NCI-H510A (cell line): ENCODE data around the gene NOLC1.

Source experiments
- DNase-seq: peaks from one replicate; lab custom pipeline; 2025; lab: John Stamatoyannopoulos, UW

NOLC1 gene

GRCh38 chr10:102121739-102122372 is 30.3 kb upstream of the NOLC1 start:
- DNase-seq = no peak

GRCh38 chr10:102122450-102122849 is 29.7 kb upstream of the NOLC1 start:
- DNase-seq = no peak

DNA sequence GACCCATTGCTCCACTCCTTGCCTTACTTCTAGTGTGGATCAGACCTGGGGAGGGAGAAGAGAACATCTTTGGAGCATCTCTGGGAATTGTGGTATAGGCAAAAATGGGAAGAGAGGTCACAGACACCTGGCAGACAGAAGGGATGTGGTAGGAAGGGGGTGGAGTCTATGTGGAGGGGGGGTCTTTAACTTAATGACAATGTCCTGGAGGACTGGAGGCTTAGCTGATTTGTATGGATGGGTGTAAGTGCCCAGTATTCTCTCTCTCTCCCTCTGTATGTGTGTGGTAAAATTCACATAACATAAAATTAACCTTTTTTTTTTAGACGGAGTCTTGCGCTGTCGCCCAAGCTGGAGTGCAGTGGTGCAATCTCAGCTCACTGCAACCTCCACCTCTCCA is 29.0 kb upstream of the NOLC1 start:
- no peak for DNase-seq

DNA sequence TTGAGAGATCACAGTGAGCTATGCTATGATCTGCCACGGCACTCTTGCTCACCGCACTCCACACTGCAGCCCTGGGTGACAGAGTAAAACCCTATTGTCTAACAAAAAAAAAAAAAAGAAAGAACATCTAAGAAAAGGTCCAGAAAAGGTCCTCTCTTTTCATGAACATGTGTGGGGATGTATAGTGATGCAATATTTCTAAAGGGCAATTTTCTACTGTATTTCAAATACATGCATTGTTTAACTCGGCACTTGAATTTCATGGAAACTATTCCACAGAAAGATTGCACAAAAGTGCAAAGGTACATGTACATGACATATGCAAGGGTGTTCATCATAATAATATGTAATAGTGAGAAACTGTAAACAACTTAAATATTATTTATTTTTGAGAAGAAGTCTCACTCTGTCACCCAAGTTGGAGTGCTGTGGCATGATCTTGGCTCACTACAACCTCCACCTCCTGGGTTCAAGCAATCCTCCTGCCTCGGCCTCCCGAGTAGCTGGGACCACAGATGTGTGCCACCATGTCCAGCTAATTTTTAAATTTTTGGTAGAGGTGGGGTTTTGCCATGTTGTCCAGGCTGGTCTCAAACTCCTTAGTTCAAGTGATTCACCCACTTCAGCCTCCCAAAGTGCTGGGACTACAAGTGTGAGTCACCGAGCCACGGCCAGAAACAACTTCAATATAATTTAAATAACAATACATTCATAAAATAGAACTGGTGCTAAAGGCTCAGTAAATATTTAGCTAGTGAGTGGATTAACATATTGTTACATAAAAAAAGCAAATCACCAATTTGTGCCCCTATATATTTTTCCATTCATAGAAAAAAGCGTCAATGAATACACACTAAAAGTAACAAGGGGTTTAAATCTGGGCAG is 20.7 kb upstream of the NOLC1 start:
- DNase-seq = no peak

DNA sequence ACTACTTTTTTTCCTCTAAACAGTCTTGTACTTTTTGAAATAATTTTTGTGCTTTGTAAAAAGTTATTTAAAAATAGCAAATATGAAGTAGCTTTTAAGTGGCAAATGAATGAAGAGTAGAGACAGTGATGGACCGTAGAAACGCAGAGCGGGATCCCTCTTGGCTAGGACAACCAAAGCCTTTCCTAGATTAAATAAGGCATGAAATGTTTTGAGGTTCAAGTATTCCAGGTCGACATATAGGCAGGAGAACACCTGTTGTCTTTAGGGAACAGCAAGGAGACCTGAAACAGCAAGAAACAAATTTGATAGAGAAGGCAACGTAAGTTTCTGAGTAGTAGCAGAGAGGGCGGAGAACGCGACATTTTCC is 20.0 kb upstream of the NOLC1 start:
- no peak for DNase-seq

- DNase-seq = peak; percentile 97
These were observed 19.4 kb upstream of the NOLC1 start, which contains the start of gene PPRC1 for GRCh38 chr10:102132563-102133372. Gene PPRC1 (plus strand): TSS chr10:102133040. CDS start chr10:102133069, 29 bp downstream.

DNA sequence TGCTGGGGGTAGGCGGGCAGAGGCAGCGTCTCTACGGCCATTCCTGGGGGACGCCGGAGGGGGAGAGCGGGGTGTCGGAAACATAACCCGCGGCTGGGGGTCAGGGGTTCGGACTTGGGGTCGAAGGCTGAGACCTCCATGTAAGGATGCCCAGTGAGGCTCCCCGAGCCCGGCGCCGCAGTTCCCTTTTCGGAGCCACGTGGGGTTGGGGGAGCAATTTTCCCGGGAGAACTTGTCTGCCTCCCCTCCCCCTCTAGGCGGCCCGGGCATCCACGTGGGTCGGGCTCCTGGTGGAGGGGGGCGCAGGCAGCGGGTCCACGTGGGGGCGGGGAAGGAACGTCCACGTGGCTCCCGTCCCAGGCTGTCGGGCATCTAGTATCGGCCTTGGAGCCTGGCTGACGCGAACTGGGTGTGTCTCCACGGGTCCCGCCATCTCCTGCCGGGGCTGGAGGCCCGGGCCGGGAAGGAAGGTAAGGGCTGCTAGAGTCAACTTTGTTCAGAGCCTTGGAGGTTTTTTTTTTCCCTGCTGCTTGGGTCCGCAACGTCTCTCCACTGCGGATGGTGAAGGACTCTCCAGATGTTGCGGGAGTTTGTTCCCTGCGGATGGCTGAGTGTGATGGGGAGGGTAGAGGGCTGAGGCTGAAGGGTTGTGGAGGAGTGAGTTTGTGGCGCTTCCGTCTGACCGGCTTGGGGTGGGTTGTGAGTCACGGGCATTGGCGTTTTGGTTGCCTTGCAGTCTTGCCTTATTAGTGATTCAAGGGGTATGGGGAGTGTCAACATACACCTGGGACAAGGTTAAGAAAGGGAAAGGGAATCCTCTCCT is 18.6 kb upstream of the NOLC1 start:
- no peak for DNase-seq

DNA sequence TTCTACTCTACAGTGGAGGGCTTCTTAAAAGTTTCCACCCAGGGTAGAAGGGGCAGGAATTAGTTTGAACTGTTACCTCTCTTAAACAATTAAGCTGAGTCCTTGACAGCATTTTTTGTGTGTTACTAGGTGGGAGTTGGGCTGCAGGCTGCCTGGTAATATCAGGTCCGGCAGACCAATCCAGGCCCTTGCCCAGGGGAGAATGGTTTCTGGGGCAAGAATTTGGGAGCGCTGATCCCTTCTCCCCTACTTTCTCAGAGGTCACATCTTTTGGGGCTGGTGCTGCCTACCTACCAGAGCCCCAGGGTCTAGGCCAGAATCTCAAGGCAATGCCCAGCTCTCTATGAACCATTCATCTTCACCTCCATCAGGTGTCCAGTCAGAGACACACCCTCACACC is 17.8 kb upstream of the NOLC1 start:
- DNase-seq = no peak

GRCh38 chr10:102135956-102136526 is 16.1 kb upstream of the NOLC1 start:
- peak; percentile 71 for DNase-seq

DNA sequence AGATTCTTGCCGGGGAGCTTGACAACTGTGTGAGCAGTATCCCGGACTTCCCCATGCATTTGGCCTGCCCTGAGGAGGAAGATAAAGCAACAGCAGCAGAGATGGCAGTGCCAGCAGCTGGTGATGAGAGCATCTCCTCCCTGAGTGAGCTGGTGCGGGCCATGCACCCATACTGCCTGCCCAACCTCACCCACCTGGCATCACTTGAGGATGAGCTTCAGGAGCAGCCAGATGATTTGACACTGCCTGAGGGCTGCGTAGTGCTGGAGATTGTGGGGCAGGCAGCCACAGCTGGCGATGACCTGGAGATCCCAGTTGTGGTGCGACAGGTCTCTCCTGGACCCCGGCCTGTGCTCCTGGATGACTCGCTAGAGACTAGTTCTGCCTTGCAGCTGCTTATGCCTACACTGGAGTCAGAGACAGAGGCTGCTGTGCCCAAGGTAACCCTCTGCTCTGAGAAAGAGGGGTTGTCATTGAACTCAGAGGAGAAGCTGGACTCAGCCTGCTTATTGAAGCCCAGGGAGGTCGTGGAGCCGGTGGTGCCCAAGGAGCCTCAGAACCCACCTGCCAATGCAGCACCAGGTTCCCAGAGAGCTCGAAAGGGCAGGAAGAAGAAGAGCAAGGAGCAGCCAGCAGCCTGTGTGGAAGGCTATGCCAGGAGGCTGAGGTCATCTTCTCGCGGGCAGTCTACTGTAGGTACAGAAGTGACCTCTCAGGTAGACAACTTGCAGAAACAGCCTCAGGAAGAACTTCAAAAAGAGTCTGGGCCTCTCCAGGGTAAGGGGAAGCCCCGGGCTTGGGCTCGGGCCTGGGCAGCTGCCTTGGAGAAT is 12.7 kb upstream of the NOLC1 start:
- no peak for DNase-seq

- DNase-seq = no peak
These were observed 12.0 kb upstream of the NOLC1 start for GRCh38 chr10:102140218-102140617.

GRCh38 chr10:102140913-102141540 is 11.2 kb upstream of the NOLC1 start:
- DNase-seq = no peak

DNA sequence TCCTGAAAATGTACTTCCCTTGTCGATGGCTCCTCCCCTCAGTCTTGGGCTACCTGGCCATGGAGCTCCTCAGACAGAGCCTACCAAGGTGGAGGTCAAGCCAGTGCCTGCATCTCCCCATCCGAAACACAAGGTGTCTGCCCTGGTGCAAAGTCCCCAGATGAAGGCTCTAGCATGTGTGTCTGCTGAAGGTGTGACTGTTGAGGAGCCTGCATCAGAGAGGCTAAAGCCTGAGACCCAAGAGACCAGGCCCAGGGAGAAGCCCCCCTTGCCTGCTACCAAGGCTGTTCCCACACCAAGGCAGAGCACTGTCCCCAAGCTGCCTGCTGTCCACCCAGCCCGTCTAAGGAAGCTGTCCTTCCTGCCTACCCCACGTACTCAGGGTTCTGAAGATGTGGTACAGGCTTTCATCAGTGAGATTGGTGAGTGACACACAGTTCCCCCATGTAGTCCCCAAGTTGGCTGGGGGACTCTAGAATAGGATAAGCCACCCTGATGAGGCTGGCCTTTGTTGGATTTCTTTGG is 10.5 kb upstream of the NOLC1 start:
- no peak for DNase-seq

GRCh38 chr10:102146971-102147428 is 5.2 kb upstream of the NOLC1 start:
- no peak for DNase-seq

- no peak for DNase-seq
These were observed 4.6 kb upstream of the NOLC1 start for GRCh38 chr10:102147561-102147960.

GRCh38 chr10:102148275-102148674 is 3.9 kb upstream of the NOLC1 start:
- DNase-seq = no peak

GRCh38 chr10:102150970-102151773 is 1.0 kb upstream of the NOLC1 start:
- DNase-seq = no peak

GRCh38 chr10:102152545-102152890 is 329 bp downstream of the NOLC1 start:
- no peak for DNase-seq

GRCh38 chr10:102153093-102153620 is 968 bp downstream of the NOLC1 start:
- no peak for DNase-seq
